ENCODE data around the gene KCNG1.

The KCNG1 gene

DNA sequence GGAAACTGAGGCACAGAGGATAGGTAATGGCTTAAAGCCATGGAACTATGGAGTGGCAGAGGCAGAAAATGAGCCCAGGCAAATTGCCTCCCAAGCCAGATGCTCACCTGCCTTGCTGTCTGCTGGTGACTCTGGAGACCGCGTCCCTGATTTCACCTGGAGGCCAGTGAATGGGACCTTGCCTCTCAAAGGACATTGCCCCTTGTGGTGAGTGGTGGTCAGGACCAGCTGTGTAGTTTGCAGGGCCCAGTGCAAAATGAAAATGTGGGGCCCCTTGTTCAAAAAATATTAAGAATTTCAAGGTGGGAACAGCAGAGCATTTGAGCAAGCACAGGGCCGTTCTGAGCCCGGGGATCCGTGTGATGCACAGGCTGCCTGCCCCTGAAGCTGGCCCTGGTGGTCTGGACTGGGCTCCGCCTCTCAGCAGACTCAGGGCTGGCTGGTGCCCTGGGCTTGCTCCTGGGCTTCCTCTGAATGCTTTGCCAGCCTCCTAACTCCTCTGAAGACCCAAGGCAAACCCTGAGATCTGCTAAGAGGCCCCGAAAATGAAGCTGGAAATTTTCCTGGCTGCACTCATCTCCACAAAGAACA lies 19.8 kb upstream of the KCNG1 start:
- TF ChIP-seq Cebpa-rat (IDR thresholded peaks at IDR 0.05), result no peak
- H4K20me1 ChIP-seq, result no peaks in the 10 kb centered on the region
- peak overlapping the region in 2 of 11 experiments; percentile 58 to 76; a peak in 1 of 22 replicates for H3K4me2 ChIP-seq
- no peak overlapping the region for H3K27ac ChIP-seq
- H3K27me3 ChIP-seq, result no peaks in the 10 kb centered on the region
- peaks cover 0 to 3% (median 0%) of the 10 kb centered on the region in 11 experiments; a peak in 2 of 22 replicates for H3K36me3 ChIP-seq
- H3K9me3 ChIP-seq (replicated peaks in 1 of 11), result peaks cover 12 to 32% (median 25%) of the 10 kb centered on the region in 11 experiments
- H3K9ac ChIP-seq, result no peak overlapping the region
- H3K4me3 ChIP-seq, result no peak overlapping the region
- H3K4me1 ChIP-seq, result peaks cover 14 to 42% (median 32%) of the 10 kb centered on the region in 10 experiments; a peak in 19 of 20 replicates

DNA sequence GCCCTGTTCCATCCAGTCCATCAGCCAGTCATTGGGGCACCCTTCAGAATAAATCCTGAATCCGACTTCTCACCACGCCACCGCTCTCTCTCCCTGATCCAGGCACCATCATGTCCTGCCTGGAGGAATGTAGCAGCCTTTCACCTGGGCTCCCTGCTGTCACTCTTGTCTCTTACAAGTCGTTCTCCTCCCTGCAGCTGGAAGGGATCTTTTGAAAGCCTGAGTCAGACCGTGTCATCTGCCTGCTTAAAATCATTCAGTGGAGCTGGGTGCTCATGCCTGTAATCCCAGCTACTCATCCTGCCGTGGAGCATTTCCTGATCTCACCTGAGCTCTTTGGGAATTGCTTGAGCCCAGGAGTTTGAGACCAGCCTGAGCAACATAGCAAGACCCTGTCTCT lies 19.2 kb upstream of the KCNG1 start:
- Histone ChIP-seq H3K36me3 (peaks cover 0 to 3% (median 0%) of the 10 kb centered on the region in 11 experiments; a peak in 2 of 22 replicates), H3K4me3 (no peak overlapping the region), H4K20me1 (no peaks in the 10 kb centered on the region), H3K4me1 (peaks cover 17 to 49% (median 38%) of the 10 kb centered on the region in 10 experiments), H3K9ac (peak overlapping the region in 2 of 11 experiments; percentile 10 to 39; a peak in 2 of 22 replicates), H3K4me2 (peak overlapping the region in 8 of 11 experiments; percentile 54 to 77 (median 66); a peak in 14 of 22 replicates), H3K27ac (peak overlapping the region in 7 of 11 experiments; percentile 65 to 81 (median 68); a peak in 14 of 22 replicates), H3K9me3 (replicated peaks in 1 of 11) (peaks cover 12 to 32% (median 25%) of the 10 kb centered on the region in 11 experiments), H3K27me3 (no peaks in the 10 kb centered on the region)
- no peak for TF ChIP-seq Cebpa-rat (IDR thresholded peaks at IDR 0.05)

DNA sequence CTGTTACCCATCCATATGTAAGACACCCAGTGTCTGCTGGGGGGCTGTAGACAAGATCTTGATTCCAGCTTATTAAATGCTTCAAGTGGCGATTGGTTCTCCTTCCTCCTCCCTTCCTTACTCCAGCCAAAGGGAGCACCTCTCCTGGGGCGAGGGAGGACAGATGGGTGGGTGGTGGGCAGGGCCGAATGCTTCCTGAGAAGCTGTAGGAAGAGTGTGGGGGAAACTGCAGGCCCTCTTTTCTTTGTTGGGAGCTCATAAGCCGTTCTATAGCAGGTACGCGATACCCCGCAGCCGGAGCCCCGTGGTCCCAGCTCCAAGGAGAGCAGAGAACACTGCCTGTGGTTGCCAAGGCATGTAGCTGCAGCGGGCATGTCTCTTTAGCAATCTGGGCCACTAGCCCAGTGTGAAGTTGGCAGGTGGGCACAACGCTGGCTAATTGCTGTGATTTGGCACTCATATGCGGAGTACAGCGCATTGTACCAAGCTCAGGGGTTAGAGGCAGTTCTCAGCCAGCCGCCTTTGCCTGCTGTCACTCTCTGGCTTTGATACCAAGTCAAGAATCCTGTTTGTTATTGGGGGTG lies 14.7 kb upstream of the KCNG1 start:
- Histone ChIP-seq H3K27ac (peak overlapping the region in 4 of 11 experiments; percentile 83 to 95 (median 93); a peak in 4 of 22 replicates), H3K4me3 (no peak overlapping the region), H3K9ac (no peak overlapping the region), H3K9me3 (replicated peaks in 1 of 11) (peaks cover 0 to 16% (median 13%) of the 10 kb centered on the region in 11 experiments; a peak in 15 of 22 replicates), H3K27me3 (no peaks in the 10 kb centered on the region), H3K4me1 (peaks cover 59 to 93% (median 80%) of the 10 kb centered on the region in 10 experiments), H3K36me3 (no peaks in the 10 kb centered on the region), H3K4me2 (peak overlapping the region; percentile 71 to 96 (median 88); a peak in 21 of 22 replicates), H4K20me1 (no peaks in the 10 kb centered on the region)
- TF ChIP-seq Cebpa-rat (IDR thresholded peaks at IDR 0.05), result no peak

DNA sequence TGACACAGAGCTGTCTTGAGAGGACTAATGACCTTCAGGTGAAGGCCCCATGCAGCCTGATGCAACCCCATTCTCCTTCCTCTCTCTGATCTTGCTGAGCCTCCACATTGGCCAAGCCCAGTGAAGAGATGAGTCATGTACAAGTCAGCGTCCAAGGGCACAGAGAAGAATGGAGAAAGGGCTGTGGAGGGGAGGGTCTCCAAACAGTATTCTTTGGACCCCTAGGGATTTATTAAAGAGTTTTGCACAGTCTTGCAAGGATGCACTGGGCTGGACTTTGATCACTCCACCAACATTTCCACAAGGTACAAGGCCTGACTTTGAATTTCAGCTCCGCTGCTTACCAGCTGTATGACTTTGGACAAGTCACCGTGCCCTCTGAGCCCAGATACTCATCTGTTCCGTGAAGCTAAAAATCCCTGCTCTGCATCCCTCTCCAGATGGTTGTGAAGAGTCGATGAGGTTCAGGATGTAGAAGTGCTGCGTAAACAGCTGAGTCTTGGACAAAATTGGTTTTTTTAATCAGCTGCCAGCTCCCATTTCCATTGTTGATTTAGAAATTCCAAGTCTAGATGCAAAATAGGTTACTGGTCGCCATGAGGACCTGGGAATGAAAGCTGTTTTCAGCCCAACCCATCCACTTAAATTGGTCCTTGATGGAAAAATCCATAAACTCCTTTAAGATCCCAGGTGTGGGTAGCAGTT lies 14.1 kb upstream of the KCNG1 start:
- Histone ChIP-seq H3K36me3 (no peaks in the 10 kb centered on the region), H3K9me3 (replicated peaks in 1 of 11) (peaks cover 0 to 20% (median 14%) of the 10 kb centered on the region in 11 experiments; a peak in 17 of 22 replicates), H3K4me2 (peak overlapping the region; percentile 71 to 96 (median 88)), H3K4me3 (no peak overlapping the region), H3K27me3 (no peaks in the 10 kb centered on the region), H3K9ac (no peak overlapping the region), H4K20me1 (no peaks in the 10 kb centered on the region), H3K4me1 (peaks cover 59 to 89% (median 79%) of the 10 kb centered on the region in 10 experiments), H3K27ac (peak overlapping the region in 7 of 11 experiments; percentile 29 to 95 (median 91); a peak in 10 of 22 replicates)
- TF ChIP-seq Cebpa-rat (IDR thresholded peaks at IDR 0.05), result no peak

DNA sequence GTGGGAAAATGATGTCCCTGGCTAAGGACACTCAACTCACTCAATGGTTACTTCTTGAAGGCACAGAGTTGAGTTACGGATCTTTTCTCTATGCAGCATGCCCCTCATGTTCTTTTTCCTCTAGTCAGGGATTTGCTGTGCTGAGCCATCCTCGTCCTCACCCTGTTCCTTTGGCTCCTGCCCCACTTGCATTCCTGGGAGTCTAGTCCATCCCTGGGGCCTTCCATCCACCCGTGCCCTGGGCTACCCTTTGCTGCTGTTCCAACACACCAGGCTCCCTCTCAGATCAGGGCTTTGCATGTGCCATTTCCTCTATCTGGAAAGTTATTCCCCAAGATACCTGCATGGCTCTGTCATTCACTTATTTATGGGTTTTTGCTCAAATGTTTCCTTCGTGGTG lies 13.3 kb upstream of the KCNG1 start:
- Histone ChIP-seq H3K27me3 (no peaks in the 10 kb centered on the region), H3K4me3 (no peak overlapping the region), H3K9ac (no peak overlapping the region), H3K27ac (peak overlapping the region in 7 of 11 experiments; percentile 29 to 95 (median 91); a peak in 11 of 22 replicates), H3K4me1 (peaks cover 56 to 83% (median 71%) of the 10 kb centered on the region in 10 experiments), H4K20me1 (no peaks in the 10 kb centered on the region), H3K9me3 (replicated peaks in 1 of 11) (peaks cover 0 to 23% (median 17%) of the 10 kb centered on the region in 11 experiments; a peak in 17 of 22 replicates), H3K4me2 (peak overlapping the region; percentile 71 to 96 (median 88)), H3K36me3 (no peaks in the 10 kb centered on the region)
- no peak for TF ChIP-seq Cebpa-rat (IDR thresholded peaks at IDR 0.05)

DNA sequence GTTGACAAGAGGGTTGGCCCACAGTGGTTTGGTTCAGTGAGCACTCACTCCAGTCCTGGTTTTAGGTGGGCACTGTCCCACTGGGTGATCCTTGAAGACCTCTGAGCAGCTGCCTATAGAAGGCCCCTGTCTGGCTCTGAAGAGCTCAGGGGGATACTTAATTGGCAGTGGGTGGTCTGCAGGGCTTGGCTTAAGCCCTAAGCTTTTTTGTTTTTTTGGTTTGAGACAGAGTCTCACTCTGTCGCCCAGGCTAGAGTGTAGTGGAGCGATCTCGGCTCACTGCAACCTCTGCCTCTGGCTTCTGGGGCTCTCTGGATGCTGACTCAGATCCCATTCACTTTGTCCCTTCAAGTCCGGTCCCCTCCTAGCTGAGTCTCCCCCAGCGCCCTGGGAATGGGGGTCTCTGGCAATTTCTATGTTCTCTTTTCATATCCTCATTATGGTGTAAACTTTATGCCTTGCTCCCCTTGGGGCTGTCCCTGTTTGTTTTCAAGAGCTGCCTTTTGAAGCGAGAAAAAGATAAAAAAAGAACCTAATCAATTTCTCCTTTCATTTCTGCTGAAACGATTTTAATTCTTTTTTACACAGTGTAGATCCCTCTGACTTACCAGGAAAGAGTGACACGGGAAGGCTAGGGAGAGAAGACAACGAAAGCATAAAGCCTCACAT lies 12.2 kb upstream of the KCNG1 start:
- Histone ChIP-seq H3K27me3 (no peaks in the 10 kb centered on the region), H3K9ac (peak overlapping the region; percentile 2 to 80 (median 74); a peak in 19 of 22 replicates), H3K36me3 (no peaks in the 10 kb centered on the region), H3K4me2 (peak overlapping the region; percentile 71 to 96 (median 88)), H3K27ac (peak overlapping the region; percentile 14 to 95 (median 90); a peak in 21 of 22 replicates), H4K20me1 (no peaks in the 10 kb centered on the region), H3K4me3 (peak overlapping the region in 5 of 10 experiments; percentile 26 to 49 (median 44); a peak in 8 of 20 replicates), H3K9me3 (replicated peaks in 1 of 11) (peaks cover 0 to 14% (median 7%) of the 10 kb centered on the region in 11 experiments; a peak in 12 of 22 replicates), H3K4me1 (peaks cover 46 to 83% (median 68%) of the 10 kb centered on the region in 10 experiments)
- TF ChIP-seq Cebpa-rat (IDR thresholded peaks at IDR 0.05), result no peak

DNA sequence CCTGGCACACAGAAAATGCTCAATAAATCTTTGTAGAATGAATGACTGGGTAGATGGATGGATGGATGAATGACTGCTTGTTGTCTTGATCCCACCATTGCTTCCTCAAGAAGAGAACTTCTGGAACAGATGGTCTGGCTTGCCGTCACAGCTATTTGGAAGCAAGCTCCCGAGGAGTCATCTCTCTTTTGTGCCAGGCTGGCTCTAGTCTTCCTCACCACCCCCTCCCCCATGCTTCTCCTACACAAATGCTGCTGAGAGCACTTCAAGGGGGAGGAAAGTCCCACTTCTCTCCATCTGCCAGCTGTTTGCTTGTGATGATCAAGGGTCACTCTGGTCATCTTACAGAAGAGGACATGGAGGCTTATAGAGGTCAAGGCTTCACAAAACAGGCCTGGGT lies 11.6 kb upstream of the KCNG1 start:
- H3K27ac ChIP-seq, result peak overlapping the region; percentile 14 to 95 (median 90); a peak in 21 of 22 replicates
- TF ChIP-seq Cebpa-rat (IDR thresholded peaks at IDR 0.05), result no peak
- peak overlapping the region in 6 of 10 experiments; percentile 17 to 49 (median 43); a peak in 11 of 20 replicates for H3K4me3 ChIP-seq
- peaks cover 45 to 84% (median 70%) of the 10 kb centered on the region in 10 experiments for H3K4me1 ChIP-seq
- no peaks in the 10 kb centered on the region for H4K20me1 ChIP-seq
- peak overlapping the region in 9 of 11 experiments; percentile 39 to 80 (median 76); a peak in 17 of 22 replicates for H3K9ac ChIP-seq
- H3K9me3 ChIP-seq (replicated peaks in 1 of 11), result peaks cover 0 to 10% (median 5%) of the 10 kb centered on the region in 11 experiments; a peak in 9 of 22 replicates
- no peaks in the 10 kb centered on the region for H3K27me3 ChIP-seq
- peak overlapping the region; percentile 71 to 96 (median 88) for H3K4me2 ChIP-seq
- no peaks in the 10 kb centered on the region for H3K36me3 ChIP-seq

Data from BLaER1 treated with 17β-estradiol and CSF1 and Interleukin-3, amounts not matched to agents 10 nM and 100 nM (cell line).